Suprapubic skin (tissue), 4 donors: ENCODE results near the gene TOR1AIP1. TPM values are rescaled to one million over a fixed set of nuclear protein-coding genes. Genes with fewer than 3 reads are reported as not detected.

ENCODE experiments used
- DNase-seq, 2 donors: peaks; one replicate each; pipeline ENCODE4 v3.0.0-alpha.2; 2019; ENCODE audit warnings: low spot score in 2 of 2
- H3K27ac ChIP-seq: fragments of 200-600 bp; sonication (generic); one replicate; pipeline ENCODE4 v1.5.1; 2019
- H3K27me3 ChIP-seq: fragments of 200-600 bp; sonication (generic); one replicate; pipeline ENCODE4 v1.5.1; 2019
- H3K36me3 ChIP-seq: fragments of 200-600 bp; sonication (generic); one replicate; pipeline ENCODE4 v1.5.1; 2019
- H3K4me1 ChIP-seq: fragments of 200-600 bp; sonication (generic); one replicate; pipeline ENCODE4 v1.5.1; 2019
- H3K4me3 ChIP-seq: fragments of 200-600 bp; sonication (generic); one replicate; pipeline ENCODE4 v1.5.1; 2019; ENCODE audit warnings: mild to moderate bottlenecking
- H3K9me3 ChIP-seq: fragments of 200-600 bp; sonication (generic); one replicate; pipeline ENCODE4 v1.5.1; 2019
- EP300 ChIP-seq: sonication (generic); formaldehyde crosslinking; IDR thresholded peaks from one replicate; pipeline ENCODE4 v1.6.1; 2017; ENCODE audit warnings: antibody characterized with exemption
- POLR2A ChIP-seq, 2 donors: fragments of 450-650 bp; IDR thresholded peaks; one replicate each; pipeline ENCODE4 v1.6.1; 2017; ENCODE audit warnings: antibody characterized with exemption in 2 of 2, mild to moderate bottlenecking in 2 of 2, moderate library complexity in 2 of 2
- POLR2AphosphoS5 ChIP-seq, 3 donors: sonication (generic); formaldehyde crosslinking; IDR thresholded peaks; one replicate each; pipeline ENCODE4 v1.6.1; 2017; ENCODE audit warnings: antibody characterized with exemption in 3 of 3
- WGBS: methylation state at CpG from one replicate; pipeline ENCODE4 v1.1.5; 2018; 5-methylcytosine and 5-hydroxymethylcytosine counted together
- total RNA-seq, 4 donors: library from RNA; depleted of rRNA; stranded (reverse); fragments of >200 nt; gene quantifications; one replicate each; pipeline ENCODE4 v1.1.0, GENCODE V29; 2016
- TF ChIP-seq, protein P1 (sequence below), 2 donors: fragments of 200-600 bp in 1 of 2; fragments of 450-650 bp in 1 of 2; sonication (generic) in 1 of 2; IDR thresholded peaks; one replicate each; pipeline ENCODE4 v1.5.1; 2016 to 2019; ENCODE audit warnings: antibody characterized with exemption in 2 of 2, mild to moderate bottlenecking in 1 of 2, moderate library complexity in 1 of 2

Gene TOR1AIP1
- total RNA-seq, 4 donors from 2014 or later: 37.8 to 56.7 (median 47.9) TPM

DNA sequence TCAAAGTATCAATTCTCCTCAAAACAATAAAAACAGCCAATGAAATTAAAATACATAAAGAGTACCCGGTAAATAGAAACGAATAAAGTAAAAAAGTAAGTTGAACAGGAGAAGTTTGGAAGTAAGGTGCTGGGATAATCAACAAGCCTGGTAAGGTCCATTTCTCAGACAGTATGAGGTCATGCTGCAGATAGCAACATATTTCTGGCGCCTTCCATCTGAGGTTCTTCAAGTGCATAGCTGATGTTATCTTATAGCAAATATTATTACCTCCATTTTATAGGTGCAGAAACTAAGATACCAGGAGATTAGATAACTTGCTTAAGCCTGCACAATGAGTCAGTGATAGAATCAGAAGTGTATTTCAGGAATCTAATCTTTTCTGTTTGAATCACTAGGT, 48.8 kb downstream of the TOR1AIP1 start:
- no peaks in the 10 kb centered on the region for H3K36me3 ChIP-seq
- 60% methylated on average over 3 of the region's 3 CpGs for WGBS

GRCh38 chr1:179933219-179933618, 51.1 kb downstream of the TOR1AIP1 start:
- Histone ChIP-seq H3K27ac (no peak overlapping the region), H3K36me3 (no peaks in the 10 kb centered on the region), H3K27me3 (no peaks in the 10 kb centered on the region), H3K4me3 (no peak overlapping the region), H3K4me1 (peaks cover 8% of the 10 kb centered on the region), H3K9me3 (no peaks in the 10 kb centered on the region)
- 91% methylated on average over 2 of the region's 2 CpGs for WGBS
- no peak for DNase-seq
- TF ChIP-seq, protein P1, sequence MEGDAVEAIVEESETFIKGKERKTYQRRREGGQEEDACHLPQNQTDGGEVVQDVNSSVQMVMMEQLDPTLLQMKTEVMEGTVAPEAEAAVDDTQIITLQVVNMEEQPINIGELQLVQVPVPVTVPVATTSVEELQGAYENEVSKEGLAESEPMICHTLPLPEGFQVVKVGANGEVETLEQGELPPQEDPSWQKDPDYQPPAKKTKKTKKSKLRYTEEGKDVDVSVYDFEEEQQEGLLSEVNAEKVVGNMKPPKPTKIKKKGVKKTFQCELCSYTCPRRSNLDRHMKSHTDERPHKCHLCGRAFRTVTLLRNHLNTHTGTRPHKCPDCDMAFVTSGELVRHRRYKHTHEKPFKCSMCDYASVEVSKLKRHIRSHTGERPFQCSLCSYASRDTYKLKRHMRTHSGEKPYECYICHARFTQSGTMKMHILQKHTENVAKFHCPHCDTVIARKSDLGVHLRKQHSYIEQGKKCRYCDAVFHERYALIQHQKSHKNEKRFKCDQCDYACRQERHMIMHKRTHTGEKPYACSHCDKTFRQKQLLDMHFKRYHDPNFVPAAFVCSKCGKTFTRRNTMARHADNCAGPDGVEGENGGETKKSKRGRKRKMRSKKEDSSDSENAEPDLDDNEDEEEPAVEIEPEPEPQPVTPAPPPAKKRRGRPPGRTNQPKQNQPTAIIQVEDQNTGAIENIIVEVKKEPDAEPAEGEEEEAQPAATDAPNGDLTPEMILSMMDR (IDR thresholded peaks at IDR 0.05): no peak
- no peak for TF ChIP-seq POLR2AphosphoS5 (IDR thresholded peaks at IDR 0.05)
- no peak for TF ChIP-seq POLR2A (IDR thresholded peaks at IDR 0.05)
- no peak for TF ChIP-seq EP300

More for the DNA sequence above, 48.8 kb downstream of the TOR1AIP1 start:
- no peak for TF ChIP-seq POLR2AphosphoS5 (IDR thresholded peaks at IDR 0.05)
- TF ChIP-seq EP300: no peak
- TF ChIP-seq, protein P1 (IDR thresholded peaks at IDR 0.05): no peak
- no peak for TF ChIP-seq POLR2A (IDR thresholded peaks at IDR 0.05)
- DNase-seq: no peak
- Histone ChIP-seq H3K4me3 (no peak overlapping the region), H3K27me3 (no peaks in the 10 kb centered on the region), H3K9me3 (no peaks in the 10 kb centered on the region), H3K4me1 (peaks cover 8% of the 10 kb centered on the region), H3K27ac (no peak overlapping the region)

DNA sequence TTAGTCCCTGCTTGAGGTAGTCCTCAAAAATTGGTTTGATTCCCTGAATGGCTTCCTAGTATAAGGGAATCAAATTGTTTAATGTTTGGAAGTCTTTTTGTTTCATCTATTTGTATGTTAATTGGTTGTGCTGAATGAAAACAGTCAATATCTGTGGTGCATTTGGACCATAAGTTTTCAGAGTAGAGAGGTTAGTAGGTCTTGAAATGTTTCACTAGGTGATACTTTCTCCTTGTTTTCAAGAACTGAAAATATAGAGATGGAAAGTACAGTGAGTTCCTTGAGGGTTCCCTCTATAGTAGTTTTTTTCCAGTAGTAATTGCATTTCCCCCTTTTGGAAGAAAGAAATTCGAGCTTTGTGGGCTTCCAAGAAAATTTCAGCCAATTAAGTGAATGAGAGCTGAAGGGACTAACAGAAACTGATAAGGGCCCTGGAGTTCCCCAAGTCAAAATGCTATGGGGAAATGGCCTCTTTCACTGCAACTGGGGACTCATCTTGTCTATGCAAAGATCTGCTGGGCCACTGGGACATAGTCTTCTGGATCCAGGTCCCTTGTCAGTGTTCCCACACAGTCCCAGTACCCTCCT, 53.9 kb downstream of the TOR1AIP1 start:
- DNase-seq: no peak
- 50% methylated on average over 1 of the region's 1 CpG for WGBS
- no peak overlapping the region for H3K4me3 ChIP-seq
- H3K27me3 ChIP-seq: no peaks in the 10 kb centered on the region
- H3K4me1 ChIP-seq: peaks cover 5% of the 10 kb centered on the region
- no peak overlapping the region for H3K27ac ChIP-seq
- TF ChIP-seq POLR2AphosphoS5 (IDR thresholded peaks at IDR 0.05): no peak
- TF ChIP-seq, protein P1 (IDR thresholded peaks at IDR 0.05): no peak
- TF ChIP-seq EP300: no peak
- TF ChIP-seq POLR2A (IDR thresholded peaks at IDR 0.05): no peak
- H3K9me3 ChIP-seq: no peaks in the 10 kb centered on the region
- no peaks in the 10 kb centered on the region for H3K36me3 ChIP-seq

DNA sequence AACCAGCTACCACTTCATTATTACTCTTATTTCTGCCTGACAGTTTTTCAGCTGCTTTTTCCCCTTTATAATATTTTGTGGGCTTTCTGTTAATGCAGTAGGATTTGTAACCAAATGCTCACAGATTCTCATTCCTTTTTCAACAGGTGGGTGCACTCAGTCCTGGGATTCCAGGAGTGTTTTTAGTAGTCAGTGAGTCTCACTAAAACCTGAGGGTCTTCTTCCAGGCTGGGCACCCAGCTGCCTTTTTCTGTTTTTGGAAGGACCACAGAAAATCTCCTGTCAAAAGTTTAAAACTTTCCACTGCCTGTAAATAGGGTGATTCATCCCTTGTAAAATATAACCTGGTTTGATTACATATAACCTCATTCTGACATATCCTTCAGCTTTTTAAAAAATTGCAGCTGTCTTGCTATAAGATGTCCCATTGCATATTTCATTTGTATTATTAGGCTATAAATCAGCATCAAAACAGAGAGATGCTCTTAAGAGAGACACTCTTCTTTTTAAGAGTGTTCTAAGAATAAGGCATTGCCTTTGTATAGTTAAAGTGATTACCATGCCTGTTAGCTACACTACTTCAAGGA, 55.7 kb downstream of the TOR1AIP1 start:
- TF ChIP-seq POLR2AphosphoS5 (IDR thresholded peaks at IDR 0.05): no peak
- no peak for TF ChIP-seq EP300
- TF ChIP-seq, protein P1 (IDR thresholded peaks at IDR 0.05): no peak
- no peak for TF ChIP-seq POLR2A (IDR thresholded peaks at IDR 0.05)
- no peak for DNase-seq
- H3K27me3 ChIP-seq: no peaks in the 10 kb centered on the region

GRCh38 chr1:179938752-179939151, 56.7 kb downstream of the TOR1AIP1 start:
- Histone ChIP-seq H3K27ac (no peak overlapping the region), H3K4me3 (no peak overlapping the region), H3K9me3 (no peaks in the 10 kb centered on the region), H3K36me3 (no peaks in the 10 kb centered on the region), H3K27me3 (no peaks in the 10 kb centered on the region), H3K4me1 (no peaks in the 10 kb centered on the region)
- 44% methylated on average over 2 of the region's 2 CpGs for WGBS
- no peak for DNase-seq
- no peak for TF ChIP-seq POLR2AphosphoS5 (IDR thresholded peaks at IDR 0.05)
- TF ChIP-seq POLR2A (IDR thresholded peaks at IDR 0.05): no peak
- TF ChIP-seq, protein P1 (IDR thresholded peaks at IDR 0.05): no peak
- no peak for TF ChIP-seq EP300

More for the DNA sequence above, 55.7 kb downstream of the TOR1AIP1 start:
- Histone ChIP-seq H3K36me3 (no peaks in the 10 kb centered on the region), H3K9me3 (no peaks in the 10 kb centered on the region), H3K4me3 (no peak overlapping the region), H3K27ac (no peak overlapping the region), H3K4me1 (no peaks in the 10 kb centered on the region)
